Ovary (tissue), 9 donors: ENCODE results near the gene DNMBP. TPM values are rescaled to one million over a fixed set of nuclear protein-coding genes. Genes with fewer than 3 reads are reported as not detected.
"Not testable (repeated sequence)": the region's sequence is repeated elsewhere in the genome, so short reads cannot be mapped to it uniquely, and the experiment has no call there.

Source experiments
- DNase-seq, 5 donors: peaks; one replicate each; pipeline ENCODE4 v3.0.0-alpha.2; 2019 to 2020
- H3K27ac ChIP-seq, 2 donors: fragments of 200-600 bp; one replicate each; pipeline versions ENCODE4 v1.5.1 to v1.8.0; 2019 to 2022
- H3K27me3 ChIP-seq: fragments of 200-600 bp; one replicate; pipeline ENCODE4 v1.8.0; 2022
- H3K36me3 ChIP-seq: fragments of 200-600 bp; sonication (generic); one replicate; pipeline ENCODE4 v1.5.1; 2019
- H3K4me1 ChIP-seq: one replicate; pipeline ENCODE4 v1.8.1; 2013; ENCODE audit warnings: mild to moderate bottlenecking, moderate library complexity; ENCODE audit not compliant: insufficient read depth
- H3K4me3 ChIP-seq: fragments of 200-600 bp; sonication (generic); one replicate; pipeline ENCODE4 v1.5.1; 2017
- H3K9me3 ChIP-seq, 2 donors: fragments of 200-600 bp in 1 of 2; sonication (generic) in 1 of 2; one replicate each; pipeline versions ENCODE4 v1.5.1 to v1.8.1; 2013 to 2019; ENCODE audit warnings: mild to moderate bottlenecking in 1 of 2, moderate library complexity in 1 of 2
- CTCF ChIP-seq, 3 donors: fragments of 450-650 bp in 2 of 3; fragments of 200-600 bp in 1 of 3; IDR thresholded peaks; one replicate each; pipeline versions ENCODE4 v1.5.1 to v1.8.0; 2016 to 2022; ENCODE audit warnings: antibody characterized with exemption in 3 of 3, mild to moderate bottlenecking in 1 of 3
- EP300 ChIP-seq: sonication (generic); formaldehyde crosslinking; IDR thresholded peaks from one replicate; pipeline ENCODE4 v1.6.1; 2017; ENCODE audit warnings: antibody characterized with exemption
- POLR2A ChIP-seq: fragments of 450-650 bp; IDR thresholded peaks from one replicate; pipeline ENCODE4 v1.6.1; 2017; ENCODE audit warnings: antibody characterized with exemption, mild to moderate bottlenecking, moderate library complexity
- WGBS, 3 donors: extraction: QIAGEN DNeasy Blood & Tissue Kit in 1 of 3; methylation state at CpG; one replicate each; pipeline versions ENCODE4 v1.1.5 to v1.1.7; 2013 to 2017; 5-methylcytosine and 5-hydroxymethylcytosine counted together
- intact Hi-C, 4 donors: fragments of 100-400 bp; cut with DNase I; formaldehyde crosslinking; loops; one replicate each; pipeline versions ENCODE4 v1.11.0 to v1.15.1; 2022 to 2023
- polyA plus RNA-seq, 2 donors: library from polyadenylated mRNA; stranded (reverse); fragments of 200-250 nt in 1 of 2; fragments of 350-450 nt in 1 of 2; fragmentation: Illumina TruSeq in 1 of 2; extraction: RNeasy Lipid Tissue Mini Kit (QIAGEN cat#74804) in 1 of 2; gene quantifications; one replicate each; pipeline ENCODE4 v1.2.3, GENCODE V29; 2013 to 2014
- total RNA-seq, 7 donors: library from RNA; depleted of rRNA in 2 of 7; stranded (reverse); fragments of >200 nt in 2 of 7; fragmentation: NEBNext Ultra II Directional in 3 of 7; extraction: Animal tissue kit (Norgen Biotek cat#: 25700) in 3 of 7; gene quantifications; one replicate each; pipeline versions ENCODE4 v1.1.0 to v1.2.4, GENCODE V29; 2016 to 2023
- donor health status: DM: no; HTN: no; CAD: no; lungs with moderate emphysema.
- donor health status: DM: no; HTN: no; CAD: no.
- donor health status: Bipolar disorder and iron deficiency.
- donor health status: DM: yes; HTN: yes; CAD: no.
- donor health status: DM: no; HTN: no; CAD: no.
- donor health status: DM: yes; HTN: yes; CAD: no.

The DNMBP gene
- total and polyA plus RNA-seq, 9 donors: 10.8 to 25.4 (median 20.3) TPM

GRCh38 chr10:99873846-99874245, 135.9 kb downstream of the DNMBP start:
- TF ChIP-seq CTCF (IDR thresholded peaks at IDR 0.05) (no peak), EP300 (no peak), POLR2A (no peak)
- H3K4me3 ChIP-seq: no peak overlapping the region
- H3K4me1 ChIP-seq: no peaks in the 10 kb centered on the region
- no peaks in the 10 kb centered on the region for H3K27me3 ChIP-seq
- H3K9me3 ChIP-seq: no peaks in the 10 kb centered on the region
- no peak overlapping the region for H3K27ac ChIP-seq
- no peaks in the 10 kb centered on the region for H3K36me3 ChIP-seq
- intact Hi-C loops: no loop called here
- no peak for DNase-seq
- 89 to 95% (median 91%) methylated on average over 5 of the region's 5 CpGs for WGBS, 3 donors

GRCh38 chr10:99872367-99873162, 137.2 kb downstream of the DNMBP start:
- TF ChIP-seq POLR2A (no peak), EP300 (no peak), CTCF (IDR thresholded peaks at IDR 0.05) (no peak)
- Histone ChIP-seq H3K27ac (no peak overlapping the region), H3K36me3 (no peaks in the 10 kb centered on the region), H3K9me3 (no peaks in the 10 kb centered on the region), H3K4me1 (no peaks in the 10 kb centered on the region), H3K4me3 (no peak overlapping the region), H3K27me3 (no peaks in the 10 kb centered on the region)
- no peak for DNase-seq
- WGBS, 3 donors: 59 to 62% (median 62%) methylated on average over 5 of the region's 5 CpGs
- intact Hi-C loops: no loop called here

GRCh38 chr10:99870123-99870730, 139.5 kb downstream of the DNMBP start:
- Histone ChIP-seq H3K27me3 (no peaks in the 10 kb centered on the region), H3K27ac (no peak overlapping the region), H3K4me1 (no peaks in the 10 kb centered on the region), H3K9me3 (no peaks in the 10 kb centered on the region), H3K4me3 (no peak overlapping the region), H3K36me3 (no peaks in the 10 kb centered on the region)
- intact Hi-C loops: no loop called here
- TF ChIP-seq EP300: no peak
- no peak for TF ChIP-seq CTCF (IDR thresholded peaks at IDR 0.05)
- TF ChIP-seq POLR2A: no peak
- no peak for DNase-seq
- 81 to 84% (median 81%) methylated on average over 8 of the region's 8 CpGs for WGBS, 3 donors

- no peak for DNase-seq
- TF ChIP-seq CTCF (IDR thresholded peaks at IDR 0.05) (no peak), POLR2A (no peak), EP300 (no peak)
- Histone ChIP-seq H3K9me3 (no peaks in the 10 kb centered on the region), H3K27me3 (no peaks in the 10 kb centered on the region), H3K4me3 (no peak overlapping the region), H3K36me3 (no peaks in the 10 kb centered on the region), H3K4me1 (no peaks in the 10 kb centered on the region), H3K27ac (no peak overlapping the region)
- WGBS, 3 donors: 49 to 66% (median 64%) methylated on average over 9 of the region's 9 CpGs
- intact Hi-C loops: no loop called here
Measured at GRCh38 chr10:99869581-99870122, 140.1 kb downstream of the DNMBP start.

GRCh38 chr10:99867250-99867649, 142.5 kb downstream of the DNMBP start:
- H3K27ac ChIP-seq, intact Hi-C loops: not testable (repeated sequence)
- 89 to 95% (median 94%) methylated on average over 3 of the region's 3 CpGs for WGBS, 3 donors

GRCh38 chr10:99863535-99864240, 146.1 kb downstream of the DNMBP start:
- H3K9me3 ChIP-seq, intact Hi-C loops: not testable (repeated sequence)
- WGBS, 3 donors: 70 to 75% (median 72%) methylated on average over 9 of the region's 9 CpGs

More at GRCh38 chr10:99867250-99867649, 142.5 kb downstream of the DNMBP start:
- not testable (repeated sequence) for H3K4me3 ChIP-seq, H3K27me3 ChIP-seq, DNase-seq, H3K4me1 ChIP-seq, H3K36me3 ChIP-seq, H3K9me3 ChIP-seq

More at GRCh38 chr10:99863535-99864240, 146.1 kb downstream of the DNMBP start:
- not testable (repeated sequence) for H3K36me3 ChIP-seq, DNase-seq, H3K4me1 ChIP-seq, H3K27ac ChIP-seq, H3K27me3 ChIP-seq, H3K4me3 ChIP-seq
